Fibroblast of the aortic adventitia (primary cell): ENCODE data around the gene NPAS1. TPM values are rescaled to one million over a fixed set of nuclear protein-coding genes. Genes with fewer than 3 reads are reported as not detected.

Experiments used
- DNase-seq: peaks from one replicate; pipeline ENCODE4 v3.0.0-alpha.2; 2010; ENCODE audit warnings: low read depth
- H3K4me3 ChIP-seq: 2 replicates; pipeline ENCODE4 v1.5.1; 2011; ENCODE audit warnings: low read depth, mild to moderate bottlenecking, control low read depth, low read length, moderate library complexity
- CTCF ChIP-seq: IDR thresholded peaks from 2 replicates; pipeline ENCODE4 v1.5.1; 2011; ENCODE audit warnings: mild to moderate bottlenecking, low read length, control low read depth, inconsistent platforms; ENCODE audit not compliant: insufficient read depth
- total RNA-seq: library from RNA; depleted of rRNA; stranded (reverse); fragments of >200 nt; gene quantifications from 2 replicates; pipeline ENCODE4 v1.2.3, GENCODE V29; 2012; ENCODE audit warnings: low replicate concordance

Gene NPAS1
- total RNA-seq, 1 donor, result 2.1 TPM

DNA sequence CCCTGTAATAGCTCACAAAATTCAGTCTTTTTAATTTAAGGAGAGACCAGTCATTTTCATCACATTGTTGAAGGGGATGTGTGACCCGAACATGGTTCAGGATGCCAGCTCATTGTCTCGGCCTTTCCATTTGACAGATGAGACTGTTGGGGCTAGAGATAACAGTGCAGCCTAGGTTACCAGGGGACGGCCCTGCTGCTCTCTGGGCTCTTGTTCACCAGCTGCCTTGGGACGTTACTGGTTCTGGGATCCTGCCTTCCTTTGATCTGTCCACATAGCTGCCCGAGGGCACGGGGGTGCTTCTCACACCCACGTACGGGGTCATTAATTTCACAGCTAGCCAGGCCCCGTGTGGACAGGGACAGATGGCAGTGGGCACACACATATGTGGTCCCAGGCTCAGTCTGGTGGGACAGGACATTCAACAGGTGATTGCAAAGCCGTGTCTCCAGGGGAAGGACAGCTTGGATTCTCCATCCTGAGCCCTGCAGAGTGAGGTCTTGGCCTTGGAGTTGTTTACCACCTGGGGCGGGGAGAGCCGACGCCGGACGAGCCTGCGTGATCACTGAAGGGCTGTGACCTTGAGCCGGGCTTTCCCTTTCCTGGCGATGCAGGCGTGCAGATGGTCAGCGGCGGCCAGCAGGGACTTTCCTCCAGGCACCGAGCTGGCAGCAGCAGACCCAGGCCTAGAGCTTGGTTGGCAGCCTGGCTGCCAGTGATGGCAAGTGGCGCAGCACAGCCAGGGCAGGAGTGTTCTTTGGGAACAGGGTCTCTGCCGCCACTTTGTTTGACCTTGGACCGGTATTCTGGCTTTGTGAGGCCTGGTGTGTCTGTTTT, 26.7 kb upstream of the NPAS1 start:
- TF ChIP-seq CTCF, result no peak
- no peak for DNase-seq
- no peak overlapping the region for H3K4me3 ChIP-seq

DNA sequence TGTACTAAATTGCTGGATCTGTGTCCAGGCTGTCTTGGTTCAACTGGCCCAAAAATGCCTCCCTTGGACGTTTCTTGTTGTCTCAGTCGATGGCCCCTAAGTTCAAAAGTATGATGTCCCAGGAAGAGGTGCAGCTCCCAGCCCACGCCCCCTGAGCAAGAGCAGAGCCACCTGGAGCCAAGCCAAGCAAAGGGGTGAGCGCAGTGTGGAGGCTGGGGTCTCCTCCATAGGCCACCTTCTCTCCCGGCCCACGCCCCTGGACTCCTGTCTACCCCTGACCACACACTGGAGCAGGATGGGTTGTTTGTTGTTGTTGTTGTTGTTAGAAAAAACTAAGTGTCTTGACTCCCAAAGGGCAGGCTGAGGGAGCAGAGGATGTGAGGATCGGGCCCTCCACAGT, 26.0 kb upstream of the NPAS1 start:
- no peak overlapping the region for H3K4me3 ChIP-seq
- TF ChIP-seq CTCF, result no peak
- DNase-seq, result no peak

GRCh38 chr19:46994141-46994686, 25.4 kb upstream of the NPAS1 start:
- no peak for DNase-seq
- no peak for TF ChIP-seq CTCF
- no peak overlapping the region for H3K4me3 ChIP-seq

DNA sequence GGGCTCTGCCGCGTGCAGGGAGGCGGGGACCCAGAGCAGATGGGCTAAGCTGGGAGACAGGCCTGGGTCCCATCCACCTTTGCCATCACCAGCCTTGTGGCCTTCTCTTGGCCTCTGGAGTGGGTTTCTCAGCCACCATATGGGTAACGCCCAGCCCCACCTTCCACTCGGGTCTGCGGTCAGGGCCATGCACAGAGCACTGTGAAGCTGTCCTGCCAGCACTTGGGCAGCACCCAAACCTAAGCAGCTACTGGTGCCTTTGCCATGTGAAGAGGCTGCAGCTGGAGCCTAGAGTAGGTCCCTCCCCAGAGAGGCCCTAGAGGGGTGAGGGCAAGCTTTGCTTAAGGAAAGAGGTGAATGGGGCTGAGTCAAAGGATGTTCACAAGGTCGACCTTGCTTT, 24.1 kb upstream of the NPAS1 start:
- DNase-seq, result no peak

DNA sequence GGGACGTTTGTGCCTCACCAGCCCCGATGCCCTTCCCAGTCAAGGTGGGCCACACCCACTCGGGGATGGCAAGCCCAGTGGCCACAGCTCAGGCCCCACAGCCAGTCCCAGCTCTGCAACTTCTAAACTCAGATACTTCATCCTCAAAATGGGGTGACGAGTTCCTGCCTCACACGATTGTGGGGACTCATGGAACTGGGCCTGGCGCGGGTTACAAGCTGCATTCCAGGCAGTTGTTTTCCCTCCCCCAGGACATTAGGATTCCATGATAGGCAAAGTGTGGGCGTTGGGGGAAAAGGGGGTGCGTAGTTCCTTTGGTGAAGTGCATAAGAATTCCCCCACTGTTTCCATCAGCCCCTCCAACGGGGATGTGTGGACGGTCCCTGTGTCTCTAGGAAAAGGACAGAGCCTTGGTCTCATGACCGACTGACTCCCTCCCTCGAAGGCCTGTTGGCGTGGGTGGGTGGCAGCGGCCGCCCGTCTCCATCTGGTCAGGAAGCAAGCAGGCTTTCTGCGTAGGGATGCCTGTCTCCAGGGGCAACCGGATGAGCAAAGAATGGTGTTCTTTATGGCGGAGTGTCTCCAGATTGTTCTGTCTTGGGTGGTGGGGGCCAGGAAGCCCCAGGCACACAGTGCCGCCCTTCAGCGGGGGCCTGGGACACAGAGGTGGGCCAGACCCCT, 21.1 kb upstream of the NPAS1 start:
- no peak for DNase-seq
- TF ChIP-seq CTCF, result no peak
- no peak overlapping the region for H3K4me3 ChIP-seq

More for the DNA sequence above, 24.1 kb upstream of the NPAS1 start:
- no peak overlapping the region for H3K4me3 ChIP-seq
- TF ChIP-seq CTCF, result no peak

DNA sequence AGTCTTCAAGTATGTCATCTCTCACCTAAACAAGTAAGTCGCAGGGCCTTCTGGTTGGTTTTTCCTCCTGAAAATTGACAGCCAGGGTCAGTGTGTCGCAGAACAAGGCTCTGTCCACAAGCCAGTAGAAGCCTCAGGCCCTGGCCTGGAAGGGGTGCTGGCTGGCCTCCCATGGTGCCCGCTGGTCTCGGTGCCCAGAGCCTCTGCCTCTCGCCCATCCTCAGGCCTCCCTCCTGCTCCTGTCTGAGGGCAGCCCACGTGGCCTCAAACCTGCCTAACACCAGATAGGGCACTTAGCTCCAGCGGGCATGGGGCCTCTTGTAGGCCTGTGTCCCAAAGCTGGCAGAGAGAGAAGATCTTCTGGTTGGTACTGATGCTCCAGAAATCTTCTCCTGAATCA, 20.3 kb upstream of the NPAS1 start:
- no peak for TF ChIP-seq CTCF
- no peak for DNase-seq
- H3K4me3 ChIP-seq, result no peak overlapping the region
